GM19240 (cell line): ENCODE data around the gene CDH4.

ENCODE experiments used
- DNase-seq: peaks from one replicate; pipeline ENCODE4 v3.0.0; 2011; ENCODE audit warnings: low spot score; ENCODE audit not compliant: insufficient read length

CDH4 gene

GRCh38 chr20:61355585-61355984 lies 103.5 kb downstream of the CDH4 start:
- no peak for DNase-seq

- no peak for DNase-seq
These were observed 104.1 kb downstream of the CDH4 start for GRCh38 chr20:61356196-61356595.

- DNase-seq = no peak
These were observed 105.1 kb downstream of the CDH4 start for GRCh38 chr20:61357119-61357518.

GRCh38 chr20:61359254-61359653 lies 107.2 kb downstream of the CDH4 start:
- no peak for DNase-seq

GRCh38 chr20:61360296-61360695 lies 108.2 kb downstream of the CDH4 start:
- DNase-seq = no peak

DNA sequence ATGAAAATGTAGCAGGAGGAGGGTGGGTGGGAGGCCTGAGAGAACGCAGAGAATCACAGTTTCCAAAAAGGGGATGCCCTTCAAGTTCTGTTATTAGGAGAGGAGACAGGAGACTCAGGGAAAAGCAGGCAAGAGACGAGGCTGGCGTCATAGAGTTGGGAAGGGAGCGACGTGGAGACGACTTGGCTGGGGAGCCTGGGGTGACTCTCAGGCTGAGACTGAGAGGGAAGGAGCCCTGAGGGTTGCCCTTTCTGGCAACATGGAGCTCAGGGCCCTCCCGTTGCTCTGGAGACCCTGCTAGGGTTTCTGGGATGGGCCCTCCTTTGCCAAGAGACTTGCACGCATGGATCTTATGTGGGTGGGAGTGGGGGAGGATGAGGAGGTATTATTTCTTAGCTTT lies 108.9 kb downstream of the CDH4 start:
- DNase-seq = no peak

DNA sequence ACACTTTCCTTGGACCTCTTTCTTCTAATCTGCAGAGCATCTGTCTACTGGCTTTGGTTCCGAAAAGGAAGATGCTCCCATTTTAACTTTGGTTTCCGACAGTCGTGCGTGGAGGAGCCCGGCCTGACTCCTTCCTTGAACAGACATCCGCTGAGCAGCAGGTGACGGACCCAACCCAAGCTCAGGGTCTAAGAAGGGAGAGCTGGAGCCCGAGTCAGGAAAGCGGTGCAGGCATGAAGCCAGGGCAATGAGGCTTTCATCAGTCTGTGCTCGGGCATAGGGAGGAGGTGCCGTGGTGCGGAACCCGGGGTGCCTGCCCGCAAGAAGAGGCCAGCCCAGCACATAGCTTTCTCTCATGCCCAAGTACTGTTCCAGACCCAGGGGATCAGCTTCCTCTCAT lies 109.4 kb downstream of the CDH4 start:
- no peak for DNase-seq

GRCh38 chr20:61364147-61364546 lies 112.1 kb downstream of the CDH4 start:
- DNase-seq = no peak

DNA sequence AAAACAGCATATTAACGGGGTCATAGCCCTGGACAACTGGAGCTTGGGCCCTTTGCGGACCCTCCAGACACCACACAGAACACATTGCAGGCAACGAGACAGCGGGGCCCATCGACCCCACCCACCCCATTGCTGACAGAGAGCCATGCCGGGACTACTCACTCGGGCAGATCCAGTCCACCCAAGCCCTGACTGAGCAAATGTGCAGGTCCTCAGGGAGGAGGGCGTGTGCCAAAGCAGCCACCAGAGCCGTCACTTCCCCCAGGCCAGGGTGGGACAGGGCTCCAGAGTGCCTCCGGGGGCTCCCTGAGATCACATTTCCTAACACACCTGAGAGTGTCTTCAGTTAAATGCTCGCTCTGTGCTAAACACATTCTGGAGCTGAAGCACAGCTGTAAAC lies 114.9 kb downstream of the CDH4 start:
- no peak for DNase-seq

DNA sequence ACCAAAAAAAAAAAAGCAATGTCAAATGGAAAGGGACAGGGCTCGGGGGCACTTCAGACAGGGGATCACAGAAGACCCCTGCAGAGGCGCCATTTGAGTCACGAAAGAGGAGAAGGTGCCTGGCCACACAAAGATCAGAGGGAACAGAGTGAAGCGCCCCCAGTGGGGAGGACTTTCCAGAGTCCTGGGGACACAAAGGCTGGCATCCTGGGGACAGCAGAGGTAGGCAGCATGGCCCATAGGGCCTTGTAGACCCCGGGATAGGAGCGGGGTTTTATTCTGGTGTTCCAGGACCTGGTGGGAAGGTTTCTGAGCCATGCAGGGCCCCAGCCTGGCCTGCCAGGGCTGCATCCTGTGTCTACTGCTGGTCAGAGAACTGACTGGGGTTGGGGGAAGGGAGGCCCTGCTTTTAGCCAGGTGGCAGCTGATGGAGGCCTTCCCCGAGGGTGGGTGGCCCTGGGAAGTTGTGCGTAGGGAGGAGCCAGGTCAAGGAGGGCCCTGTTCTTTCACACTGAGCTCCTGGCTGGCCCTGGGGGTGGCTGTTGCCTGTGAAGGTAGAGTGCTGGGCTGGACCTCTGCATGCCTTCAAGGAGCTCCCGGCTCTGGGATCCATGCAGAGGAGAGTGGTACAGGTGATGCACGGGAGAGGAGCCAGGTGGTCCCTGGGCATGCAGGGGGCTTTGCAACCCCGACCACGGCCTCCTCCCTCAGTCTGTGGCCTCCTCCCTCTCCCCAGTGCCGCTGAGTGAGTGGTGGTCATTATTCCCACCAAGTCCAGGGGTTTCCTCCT lies 117.9 kb downstream of the CDH4 start:
- no peak for DNase-seq

DNA sequence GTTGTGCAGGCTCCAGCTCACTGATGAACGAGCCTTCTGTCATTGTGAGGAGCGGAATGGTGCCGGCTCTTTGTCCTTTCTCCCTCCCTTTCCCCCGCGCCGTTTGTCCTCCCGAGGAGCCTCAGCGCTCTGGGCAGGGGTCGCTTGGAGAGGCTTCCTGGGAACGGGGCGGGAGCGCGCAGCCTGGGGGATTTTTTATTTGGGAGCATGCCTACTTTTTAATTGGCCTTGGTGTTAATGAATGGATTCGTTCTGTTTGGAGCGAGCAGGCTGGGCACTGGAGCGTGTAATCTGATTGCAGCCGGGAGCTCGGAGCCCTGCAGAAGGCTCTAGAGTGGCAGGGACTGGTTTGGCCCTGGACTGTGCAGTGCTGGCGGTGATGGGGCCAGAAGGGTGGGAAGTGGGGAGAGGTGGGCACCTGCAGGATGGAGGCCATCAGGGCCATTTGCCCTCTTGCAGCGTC lies 118.8 kb downstream of the CDH4 start:
- DNase-seq = no peak

DNA sequence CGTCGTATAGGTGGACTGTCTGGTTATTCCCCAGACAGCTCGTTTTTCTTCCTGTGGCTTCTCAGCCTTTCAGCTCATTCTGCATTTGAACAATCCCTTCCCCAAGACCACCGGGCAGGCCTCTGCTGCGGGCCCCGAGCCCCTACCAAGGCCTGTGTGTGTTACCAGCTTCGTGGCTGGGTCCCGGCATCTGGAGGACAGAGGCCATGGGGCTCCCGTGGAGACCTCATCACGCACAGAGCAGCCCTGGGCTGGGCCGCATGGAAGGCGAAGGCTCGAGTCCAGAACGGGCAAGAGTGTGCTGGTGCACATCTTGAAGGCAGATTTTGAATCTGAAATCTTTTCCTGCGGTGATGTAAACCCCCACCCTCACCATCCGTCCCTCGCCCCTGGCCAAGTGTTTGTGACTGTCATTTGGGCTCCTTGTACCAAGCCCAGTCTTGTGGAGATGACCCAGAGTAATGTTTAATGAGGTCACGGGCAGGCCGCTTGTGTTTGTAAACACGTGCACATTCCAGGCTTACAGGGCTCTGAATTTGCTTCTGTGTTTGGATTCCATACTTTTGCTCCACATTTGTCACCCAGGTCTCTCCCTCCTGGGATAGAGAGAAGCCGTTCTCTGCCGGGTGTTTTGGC lies 119.6 kb downstream of the CDH4 start:
- DNase-seq = no peak

DNA sequence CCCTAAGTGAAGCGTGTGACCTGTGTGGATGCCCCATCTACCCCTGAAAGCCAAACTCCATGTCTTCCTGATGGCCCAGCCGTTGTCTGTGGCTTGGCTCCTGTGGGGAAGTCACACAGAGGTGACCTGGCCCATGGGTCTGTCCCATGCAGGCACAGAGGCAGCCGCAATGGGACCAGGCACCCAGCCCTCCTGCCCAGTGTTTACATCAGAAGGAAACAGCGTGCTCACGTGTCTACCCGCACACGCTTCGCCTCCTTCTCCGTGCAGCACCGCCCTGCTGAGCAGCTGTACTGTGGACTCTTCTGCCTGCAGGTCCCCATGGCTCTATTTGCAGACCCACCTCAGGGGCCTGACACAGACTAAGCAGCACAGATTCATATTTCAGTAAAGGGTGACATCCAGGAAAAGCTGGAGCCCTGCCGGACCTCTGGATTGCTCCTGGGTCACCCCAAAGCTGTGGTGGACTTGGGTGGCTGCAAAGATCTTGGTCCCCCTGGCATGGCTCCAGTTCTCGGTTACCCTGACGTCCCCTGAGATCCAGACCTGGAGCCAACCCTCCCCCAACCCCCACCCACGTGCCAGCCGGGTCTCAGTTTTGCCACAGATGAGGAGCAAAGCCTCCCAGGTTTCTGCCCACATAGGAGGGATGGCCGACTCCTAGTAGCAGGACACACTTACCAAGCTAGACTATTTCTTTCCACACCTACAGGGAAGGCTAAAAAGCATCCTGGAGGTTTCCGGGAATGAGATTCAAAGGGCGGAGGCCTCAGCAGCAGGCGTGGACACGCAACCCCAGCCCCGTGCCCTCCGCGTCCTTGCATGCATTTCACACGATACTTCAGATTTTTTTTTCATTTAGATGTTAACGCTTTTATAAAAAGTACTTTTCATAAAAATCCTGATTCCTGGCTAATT lies 120.3 kb downstream of the CDH4 start:
- DNase-seq = no peak

DNA sequence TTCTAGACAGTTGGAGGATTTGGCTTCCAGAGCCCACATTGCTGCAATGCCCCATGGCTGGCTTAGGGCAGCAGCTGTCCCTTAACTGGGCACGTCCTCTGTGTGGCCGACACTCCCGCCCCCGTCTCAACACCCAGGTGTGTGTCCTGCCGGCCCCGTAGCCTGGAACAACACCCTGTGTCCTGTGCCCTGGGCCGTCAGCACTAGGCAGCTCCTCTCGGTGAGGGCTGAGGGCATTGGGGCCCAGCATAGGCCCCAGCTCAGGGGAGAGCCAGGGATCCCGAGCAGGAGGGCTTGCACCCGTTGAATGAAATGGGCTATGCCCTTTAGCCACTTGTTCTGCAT lies 121.0 kb downstream of the CDH4 start:
- no peak for DNase-seq

DNA sequence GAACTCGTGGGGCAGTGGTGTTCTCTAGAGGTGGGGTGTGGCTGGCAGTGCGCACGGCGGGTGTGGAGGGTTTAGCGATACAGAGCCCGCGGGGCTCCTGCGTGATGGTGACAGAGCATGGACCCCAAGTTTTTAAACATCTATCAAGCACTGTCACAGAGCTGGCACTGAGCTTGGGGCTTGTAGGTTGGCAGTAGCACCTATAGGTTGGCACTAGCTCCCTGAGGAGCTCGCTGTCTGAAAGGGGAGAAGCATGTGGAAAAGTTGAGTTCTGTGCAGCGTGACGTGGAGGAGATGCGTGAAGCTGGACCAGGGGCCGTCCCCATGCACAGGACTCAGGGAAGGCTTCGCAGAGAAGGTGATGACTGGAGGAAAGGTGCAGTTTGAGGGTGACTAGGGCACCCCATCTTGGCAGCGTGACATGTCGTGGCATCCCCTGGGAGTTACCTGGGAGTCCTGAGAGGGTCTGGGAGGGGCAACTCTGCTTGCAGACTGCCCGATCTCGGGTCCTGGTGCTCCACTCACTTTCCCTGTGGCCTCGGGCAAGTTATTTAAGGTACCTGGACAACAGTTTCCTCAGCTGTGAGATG lies 122.0 kb downstream of the CDH4 start:
- DNase-seq = no peak

DNA sequence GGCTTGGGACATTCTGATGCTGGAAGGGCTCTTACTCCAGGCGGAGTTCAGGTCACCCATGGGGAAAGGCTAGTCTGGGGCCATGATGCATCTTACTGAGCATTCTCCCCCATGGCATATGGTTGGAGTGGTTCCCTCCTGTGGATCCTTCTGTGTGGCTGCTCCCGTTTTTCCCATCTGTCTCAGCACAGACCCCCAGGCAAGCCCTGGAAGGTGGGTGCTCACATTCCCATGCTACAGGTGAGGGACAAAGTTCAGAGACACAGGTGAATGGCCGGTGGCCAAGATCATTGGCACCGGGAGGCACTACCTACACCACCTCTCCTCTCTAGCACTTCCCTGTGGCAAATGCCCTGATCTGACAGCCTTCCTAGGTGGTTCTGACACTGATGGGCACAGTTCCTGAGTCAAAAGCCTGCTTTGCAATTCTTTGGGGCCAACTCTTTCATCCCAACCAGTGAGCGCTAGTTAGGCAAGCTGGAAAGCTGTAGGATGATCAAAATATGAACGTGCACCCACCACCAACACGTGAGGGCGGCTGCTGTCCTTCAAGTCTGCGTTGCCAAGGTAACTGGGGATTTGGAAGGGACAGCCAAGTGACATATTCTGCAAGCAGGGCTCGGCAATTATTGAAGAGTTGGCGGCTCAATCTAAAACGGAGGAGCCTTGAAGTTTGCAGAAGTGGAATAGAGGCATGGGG lies 124.6 kb downstream of the CDH4 start:
- DNase-seq = no peak

- DNase-seq = no peak
These were observed 126.8 kb downstream of the CDH4 start for GRCh38 chr20:61378694-61379355.

DNA sequence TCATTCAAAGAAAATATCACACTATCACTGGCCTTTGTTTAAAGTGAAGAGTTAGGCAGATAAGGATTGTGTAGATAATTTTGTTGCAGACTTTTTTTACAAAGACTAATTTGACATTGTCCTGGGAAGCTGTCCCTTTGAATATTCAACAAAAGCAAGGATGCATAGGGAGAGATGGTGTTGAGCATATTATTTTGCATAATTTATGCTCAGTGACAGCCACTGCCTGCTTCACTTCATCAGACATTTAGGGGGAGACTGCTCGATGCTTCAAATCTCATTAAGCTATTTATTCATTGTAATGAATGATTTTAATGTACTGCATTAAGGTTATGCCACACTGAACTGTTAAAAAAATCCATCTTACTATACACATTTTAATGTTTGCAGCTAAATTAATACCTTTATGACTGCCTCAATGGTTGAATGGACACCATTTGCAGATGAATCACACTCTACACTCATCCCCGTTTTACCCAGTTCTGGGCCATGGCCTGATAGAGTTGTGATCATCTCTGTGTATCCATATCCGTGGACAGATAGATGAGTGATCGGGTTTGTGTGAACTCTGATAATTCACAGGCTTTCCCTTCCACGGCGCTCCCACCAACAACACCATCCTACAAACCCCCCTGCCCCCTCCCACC lies 128.0 kb downstream of the CDH4 start:
- DNase-seq = no peak

DNA sequence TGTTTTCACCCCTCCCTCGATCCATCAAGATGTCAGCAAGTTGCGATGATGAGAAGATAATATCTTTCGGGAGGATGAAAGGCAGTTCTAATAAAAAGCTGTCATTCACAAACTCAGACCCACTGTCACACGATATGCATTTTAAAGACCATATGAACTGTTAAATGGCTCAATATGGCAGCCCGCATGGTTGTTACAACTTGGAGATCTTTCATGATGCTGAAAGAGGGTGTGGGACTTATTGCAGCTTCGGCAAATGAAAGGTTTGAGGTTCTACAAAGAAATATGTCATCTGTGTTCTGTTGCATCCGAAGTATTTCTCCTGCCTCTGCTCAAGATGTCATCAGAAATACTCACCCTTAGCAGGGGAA lies 128.5 kb downstream of the CDH4 start:
- no peak for DNase-seq

- no peak for DNase-seq
These were observed 130.1 kb downstream of the CDH4 start for GRCh38 chr20:61382194-61382593.
